ENCODE data around the gene PRRT1.
"Not testable (repeated sequence)": the region's sequence is repeated elsewhere in the genome, so short reads cannot be mapped to it uniquely, and the experiment has no call there.

The PRRT1 gene

GRCh38 chr6:32151863-32152768 is at the start of gene PRRT1:
Gene PRRT1, minus strand, starts transcription at chr6:32151939. Its CDS starts 112 bp downstream, at chr6:32151827.
- no peak for DNase-seq

GRCh38 chr6:32200711-32201475 is 49.2 kb upstream of the PRRT1 start:
- no peak for DNase-seq

GRCh38 chr6:32198866-32199265 is 47.1 kb upstream of the PRRT1 start:
- no peak for DNase-seq

GRCh38 chr6:32198345-32198696 is 46.6 kb upstream of the PRRT1 start:
- peak; percentile 20 for DNase-seq

GRCh38 chr6:32196682-32197616 is 45.2 kb upstream of the PRRT1 start:
- DNase-seq, result no peak

- peak; percentile 65 for DNase-seq
Measured at GRCh38 chr6:32195902-32196681, 44.4 kb upstream of the PRRT1 start.

- DNase-seq, result peak; percentile 100
Measured at GRCh38 chr6:32195652-32195901, 43.8 kb upstream of the PRRT1 start.

- DNase-seq, result no peak
Measured at GRCh38 chr6:32194825-32195651, 43.3 kb upstream of the PRRT1 start.

GRCh38 chr6:32194388-32194787 is 42.6 kb upstream of the PRRT1 start:
- no peak for DNase-seq

GRCh38 chr6:32193096-32193495 is 41.4 kb upstream of the PRRT1 start:
- DNase-seq, result not testable (repeated sequence)

- peak; percentile 52 for DNase-seq
Measured at GRCh38 chr6:32192608-32193039, 40.9 kb upstream of the PRRT1 start, which contains the start of gene GPSM3. Gene GPSM3, minus strand, starts transcription at chr6:32192643. Its CDS starts 130 bp downstream, at chr6:32192513.

GRCh38 chr6:32191696-32192607 is 40.2 kb upstream of the PRRT1 start:
- no peak for DNase-seq

- no peak for DNase-seq
Measured at GRCh38 chr6:32190911-32191677, 39.4 kb upstream of the PRRT1 start.

GRCh38 chr6:32190054-32190851 is 38.5 kb upstream of the PRRT1 start, which contains the start of gene PBX2:
Gene PBX2, minus strand, starts transcription at chr6:32190202. Its CDS starts 287 bp downstream, at chr6:32189915.
- DNase-seq, result peak; percentile 74

- DNase-seq, result no peak
Measured at GRCh38 chr6:32189742-32190053, 38.0 kb upstream of the PRRT1 start.

GRCh38 chr6:32189069-32189741 is 37.5 kb upstream of the PRRT1 start:
- no peak for DNase-seq

- DNase-seq, result no peak
Measured at GRCh38 chr6:32188381-32189068, 36.8 kb upstream of the PRRT1 start.

Measured in activated CD4-positive, CD25-positive, alpha-beta regulatory T cell treated with anti-CD3 and anti-CD28 coated beads, Interleukin-2, amount 50 U/mL, for 72 hours (primary cell).